Femur (tissue), 1 donor: ENCODE measurements around the gene PARVB.

ENCODE experiments used
- DNase-seq: peaks from one replicate; pipeline ENCODE4 v3.0.0-alpha.2; 2017

Gene PARVB

DNA sequence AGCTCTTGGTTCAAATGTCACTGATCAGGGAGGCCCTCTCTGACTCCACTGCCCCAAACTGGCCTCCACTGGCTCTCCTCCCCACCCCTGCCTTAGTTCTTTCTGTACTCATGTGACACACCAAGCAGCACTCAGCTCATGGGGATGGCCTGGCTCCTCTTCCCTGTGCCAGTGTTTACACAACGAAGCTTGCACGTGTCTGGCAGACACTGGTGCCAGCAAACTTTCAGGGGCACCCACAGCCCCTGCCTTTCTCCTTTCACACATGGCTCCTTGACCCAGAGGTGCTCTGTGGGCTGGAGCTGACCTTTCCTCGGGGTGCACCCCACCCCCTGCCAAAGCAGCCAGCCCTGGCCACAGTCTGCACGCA lies 119.0 kb downstream of the PARVB start:
- no peak for DNase-seq

GRCh38 chr22:44143579-44143978 lies 119.5 kb downstream of the PARVB start:
- DNase-seq, result no peak

- DNase-seq, result no peak
Observed at GRCh38 chr22:44144046-44144569, 120.0 kb downstream of the PARVB start.

- DNase-seq, result peak; percentile 74
Observed at GRCh38 chr22:44145544-44145943, 121.4 kb downstream of the PARVB start.

GRCh38 chr22:44146088-44146861 lies 122.2 kb downstream of the PARVB start:
- DNase-seq, result no peak

GRCh38 chr22:44147008-44147645 lies 123.0 kb downstream of the PARVB start:
- DNase-seq, result no peak

DNA sequence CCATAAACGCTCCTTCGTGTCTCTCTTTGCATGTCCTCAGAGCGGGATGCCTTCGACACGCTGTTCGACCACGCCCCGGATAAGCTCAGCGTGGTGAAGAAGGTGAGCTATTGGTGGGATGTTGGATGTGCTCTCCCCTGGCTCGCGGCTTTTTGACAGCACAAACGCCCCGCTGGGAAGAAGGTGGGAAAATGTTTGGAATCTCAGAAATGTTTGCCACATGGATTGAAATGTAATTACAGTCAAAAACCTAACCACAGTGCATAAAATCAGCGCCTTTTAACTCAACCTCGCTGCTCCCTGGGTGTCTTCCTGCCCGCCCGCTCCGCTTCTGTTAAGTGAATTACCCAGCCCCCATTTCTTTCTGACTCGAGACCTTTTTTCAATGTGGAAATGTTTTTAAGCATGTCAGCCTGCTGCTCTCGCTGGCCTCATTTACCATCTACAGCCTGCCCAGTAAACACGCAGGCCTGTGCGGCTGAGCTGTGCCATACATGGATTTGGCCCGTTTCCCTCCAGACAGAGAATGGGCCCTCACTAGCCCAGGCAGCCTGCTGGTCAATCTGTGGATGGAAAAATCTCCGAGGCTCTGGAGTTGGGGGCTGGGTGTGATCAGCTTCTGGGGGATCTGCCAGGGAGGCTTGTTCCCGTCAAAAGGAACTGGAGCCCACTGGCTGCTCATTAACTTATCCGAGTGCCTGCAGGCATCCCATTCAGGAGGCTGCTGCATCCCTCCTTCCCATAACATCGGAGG lies 123.9 kb downstream of the PARVB start:
- peak; percentile 85 for DNase-seq

GRCh38 chr22:44151676-44152075 lies 127.6 kb downstream of the PARVB start:
- DNase-seq, result peak; percentile 57

- DNase-seq, result no peak
Observed at GRCh38 chr22:44153710-44154109, 129.6 kb downstream of the PARVB start.

GRCh38 chr22:44154436-44154942 lies 130.4 kb downstream of the PARVB start:
- DNase-seq, result no peak

DNA sequence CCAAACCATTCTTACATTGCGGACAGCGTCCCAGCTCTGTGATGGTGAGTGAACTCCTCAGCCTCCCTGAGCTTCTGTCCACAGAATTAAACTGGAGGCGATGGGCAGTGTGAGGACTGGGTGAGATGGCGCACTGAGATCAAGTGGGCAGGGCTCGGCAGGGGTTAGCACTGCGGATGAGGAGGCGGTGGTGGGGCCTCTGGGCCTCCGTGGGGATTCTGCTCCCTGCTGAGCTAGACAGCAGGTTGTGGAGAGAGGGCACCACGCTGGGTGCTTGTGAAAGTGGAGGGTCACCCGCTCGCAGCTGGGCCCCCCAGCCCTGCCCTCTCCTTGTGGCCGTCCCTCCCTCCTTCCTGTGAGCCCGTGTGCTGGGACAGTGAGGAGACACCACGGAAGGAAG lies 131.0 kb downstream of the PARVB start:
- DNase-seq, result no peak

DNA sequence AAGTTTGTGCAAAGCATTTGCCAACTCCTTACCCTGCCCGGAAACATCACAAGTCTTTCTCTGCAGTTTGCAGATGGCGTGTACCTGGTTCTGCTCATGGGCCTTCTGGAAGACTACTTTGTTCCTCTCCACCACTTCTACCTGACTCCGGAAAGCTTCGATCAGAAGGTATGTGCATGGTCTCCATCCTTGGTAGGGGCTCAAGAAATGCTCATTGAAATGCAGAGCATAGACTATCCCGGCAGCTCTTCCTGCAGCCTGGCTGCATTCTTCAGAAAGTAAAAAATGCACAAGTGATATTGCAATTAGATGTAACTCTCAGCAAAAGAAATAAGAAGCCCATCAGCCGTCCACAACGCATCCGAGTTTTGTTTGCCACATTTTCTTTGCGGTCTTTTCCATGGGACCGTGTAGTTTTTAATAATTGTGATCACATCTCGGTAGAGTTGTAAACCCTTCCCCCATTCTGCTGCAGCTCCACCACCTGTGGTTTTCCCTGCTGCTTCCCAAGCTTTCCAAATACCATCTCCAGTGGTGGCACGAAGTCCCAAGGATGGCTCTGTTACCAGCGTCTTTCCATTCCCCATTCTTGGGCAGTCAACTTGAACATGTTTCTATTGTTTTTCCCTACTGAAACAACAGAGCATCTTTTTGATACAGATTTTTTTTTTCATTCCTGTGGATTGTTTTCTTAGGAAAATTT lies 134.0 kb downstream of the PARVB start:
- DNase-seq, result no peak

DNA sequence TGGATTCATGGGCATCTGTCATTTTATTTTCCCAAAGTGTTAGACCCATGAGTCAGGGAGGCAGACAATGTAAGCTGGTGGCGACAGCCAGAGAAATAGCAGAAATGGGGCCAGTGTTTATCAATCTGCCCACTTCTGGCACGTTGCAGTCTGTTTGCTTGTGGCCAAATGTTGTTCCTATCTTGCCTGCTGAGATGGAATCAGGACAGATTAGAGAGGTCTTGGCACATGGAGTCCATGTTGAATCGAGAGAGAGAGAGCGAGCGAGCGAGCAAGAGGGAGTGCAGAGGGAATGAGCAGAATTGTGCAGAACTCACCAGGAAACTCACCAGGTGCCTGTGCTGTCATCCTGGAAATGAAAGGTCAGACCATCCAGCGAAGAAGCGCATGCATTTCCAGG lies 134.7 kb downstream of the PARVB start:
- DNase-seq, result no peak

- DNase-seq, result no peak
Observed at GRCh38 chr22:44159221-44159620, 135.1 kb downstream of the PARVB start.

DNA sequence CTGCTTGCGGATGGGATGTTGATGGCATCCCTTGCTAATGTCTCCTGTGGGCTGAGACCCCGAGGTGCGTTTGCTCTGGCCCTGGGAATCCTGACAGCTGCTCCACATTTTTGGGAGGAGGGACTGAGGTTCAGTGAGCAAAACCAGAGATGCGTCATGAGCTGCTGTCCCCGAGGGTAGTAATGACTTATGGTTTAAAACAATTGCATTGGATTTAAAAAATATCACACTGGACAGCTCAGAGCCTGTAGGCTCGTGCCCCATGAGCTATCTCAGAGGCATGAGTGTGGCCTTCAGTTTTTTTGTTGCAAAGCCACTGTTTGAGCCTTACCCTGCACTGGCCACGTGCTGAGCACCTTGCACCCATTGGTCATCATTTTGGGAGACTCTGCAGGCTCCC lies 135.7 kb downstream of the PARVB start:
- DNase-seq, result no peak

- no peak for DNase-seq
Observed at GRCh38 chr22:44160421-44160820, 136.3 kb downstream of the PARVB start.

DNA sequence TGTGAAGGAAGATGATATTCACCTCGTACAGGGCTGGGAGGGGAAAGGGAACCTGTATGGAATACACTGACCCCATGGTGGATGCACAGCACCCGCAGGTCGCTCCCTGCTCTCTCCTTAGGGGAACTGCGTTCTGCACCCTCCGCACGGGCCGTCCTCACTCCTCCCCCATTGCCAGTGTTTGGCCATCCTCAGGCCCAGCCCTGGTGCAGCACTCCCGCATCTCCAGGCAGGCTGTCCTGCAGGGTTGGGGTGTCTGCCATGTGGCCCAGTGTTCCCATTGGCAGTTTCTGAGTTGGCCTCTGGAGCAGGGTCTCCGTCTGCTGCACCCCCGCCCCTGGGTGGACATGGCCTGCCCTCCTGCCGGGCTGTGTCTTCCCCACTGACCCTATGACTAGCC lies 137.6 kb downstream of the PARVB start:
- no peak for DNase-seq

- no peak for DNase-seq
Observed at GRCh38 chr22:44162960-44163359, 138.9 kb downstream of the PARVB start.

GRCh38 chr22:44163536-44163935 lies 139.4 kb downstream of the PARVB start:
- DNase-seq, result no peak

DNA sequence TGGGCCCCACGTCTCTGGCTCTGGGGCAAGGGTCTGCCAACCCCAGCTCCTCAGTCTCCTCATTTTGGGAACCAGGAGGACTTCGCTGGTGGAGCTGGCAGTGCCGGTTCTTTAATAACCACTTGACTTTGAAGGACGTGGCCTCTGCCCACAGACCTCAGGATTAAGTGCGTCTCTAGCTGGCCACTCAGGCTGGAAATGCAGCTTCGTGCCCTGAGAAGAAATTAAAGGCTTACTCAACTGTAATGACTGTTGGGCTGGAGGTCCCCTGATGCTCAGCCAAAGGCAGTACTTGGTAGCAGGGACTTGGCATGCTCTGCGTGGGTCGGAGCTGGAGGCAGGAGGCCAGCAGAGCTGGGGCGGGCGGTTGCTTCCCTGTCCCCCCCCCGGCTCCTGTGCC lies 139.9 kb downstream of the PARVB start:
- no peak for DNase-seq

DNA sequence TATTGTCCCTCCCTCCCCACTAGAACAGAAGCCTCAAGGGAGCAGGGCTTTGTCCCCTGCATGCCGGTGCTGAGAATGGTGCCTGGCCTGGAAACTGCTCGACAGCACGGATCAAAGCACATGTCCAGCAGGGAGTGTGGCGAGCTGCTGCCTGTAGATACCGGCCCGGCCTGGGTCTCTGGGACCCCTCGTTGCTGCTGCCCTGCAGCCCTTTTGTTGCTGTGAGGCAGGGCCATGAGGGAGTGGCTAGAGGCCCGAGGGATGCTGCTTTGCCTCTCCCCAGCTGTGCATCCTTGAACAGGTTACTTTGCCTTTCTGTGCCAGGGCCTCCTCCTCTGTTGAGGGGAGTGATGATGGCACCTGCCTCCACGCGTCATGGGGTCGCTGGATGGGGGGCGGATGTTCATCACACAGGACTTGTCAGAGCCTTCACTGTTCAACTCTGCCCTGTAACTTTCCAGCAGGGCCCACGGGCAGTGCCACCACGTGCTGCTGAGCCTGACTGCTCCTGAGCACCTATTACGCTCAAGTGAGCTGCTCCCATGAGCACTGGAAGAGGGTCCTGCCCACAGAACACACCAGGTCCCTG lies 141.3 kb downstream of the PARVB start:
- no peak for DNase-seq

- DNase-seq, result no peak
Observed at GRCh38 chr22:44166498-44167276, 142.6 kb downstream of the PARVB start.
